Prostate gland (tissue), 2 donors: ENCODE data around the gene DLL1.

ENCODE experiments used
- POLR2A ChIP-seq: fragments of 450-650 bp; IDR thresholded peaks from one replicate; pipeline ENCODE4 v1.6.1; 2016; ENCODE audit warnings: antibody characterized with exemption, mild to moderate bottlenecking
- TF ChIP-seq, protein P1 (sequence below), 4 experiments: fragments of 200-600 bp in 2 of 4; fragments of 450-650 bp in 2 of 4; sonication (generic) in 2 of 4; IDR thresholded peaks; 1 replicate in 3 of 4; 2 replicates in 1 of 4; pipeline ENCODE4 v1.5.1; 2016 to 2019; ENCODE audit warnings: antibody characterized with exemption in 4 of 4, mild to moderate bottlenecking in 2 of 4, moderate library complexity in 2 of 4

DNA sequence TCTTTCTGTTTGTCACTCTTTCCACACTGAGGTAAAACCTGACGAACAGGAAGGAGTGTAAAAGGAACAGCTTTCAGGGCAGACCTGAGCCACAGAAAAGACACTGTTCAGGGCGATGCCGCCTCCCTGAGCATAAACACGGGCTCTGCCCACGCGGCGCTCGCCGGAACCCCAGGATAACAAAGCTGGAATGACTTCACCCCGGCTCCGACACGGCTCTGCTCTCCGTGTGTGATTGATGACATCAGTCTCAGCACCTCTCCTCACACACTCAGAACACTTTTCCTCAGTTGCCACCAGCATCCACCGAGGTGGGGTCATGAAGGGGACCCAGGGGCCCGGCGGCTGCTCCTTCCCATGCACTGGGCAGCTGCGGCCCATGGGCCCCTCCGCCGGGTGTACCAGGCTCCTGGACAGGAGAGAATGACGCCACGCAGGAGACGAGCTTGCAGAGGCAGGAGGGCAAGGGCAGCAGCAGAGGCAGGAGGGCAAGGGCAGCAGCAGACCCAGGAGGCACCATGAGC lies 43.6 kb downstream of the DLL1 start:
- TF ChIP-seq, protein P1, sequence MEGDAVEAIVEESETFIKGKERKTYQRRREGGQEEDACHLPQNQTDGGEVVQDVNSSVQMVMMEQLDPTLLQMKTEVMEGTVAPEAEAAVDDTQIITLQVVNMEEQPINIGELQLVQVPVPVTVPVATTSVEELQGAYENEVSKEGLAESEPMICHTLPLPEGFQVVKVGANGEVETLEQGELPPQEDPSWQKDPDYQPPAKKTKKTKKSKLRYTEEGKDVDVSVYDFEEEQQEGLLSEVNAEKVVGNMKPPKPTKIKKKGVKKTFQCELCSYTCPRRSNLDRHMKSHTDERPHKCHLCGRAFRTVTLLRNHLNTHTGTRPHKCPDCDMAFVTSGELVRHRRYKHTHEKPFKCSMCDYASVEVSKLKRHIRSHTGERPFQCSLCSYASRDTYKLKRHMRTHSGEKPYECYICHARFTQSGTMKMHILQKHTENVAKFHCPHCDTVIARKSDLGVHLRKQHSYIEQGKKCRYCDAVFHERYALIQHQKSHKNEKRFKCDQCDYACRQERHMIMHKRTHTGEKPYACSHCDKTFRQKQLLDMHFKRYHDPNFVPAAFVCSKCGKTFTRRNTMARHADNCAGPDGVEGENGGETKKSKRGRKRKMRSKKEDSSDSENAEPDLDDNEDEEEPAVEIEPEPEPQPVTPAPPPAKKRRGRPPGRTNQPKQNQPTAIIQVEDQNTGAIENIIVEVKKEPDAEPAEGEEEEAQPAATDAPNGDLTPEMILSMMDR (IDR thresholded peaks at IDR 0.05): peak in 3 of 4 experiments; percentile 30 to 55 (median 48)
- no peak for TF ChIP-seq POLR2A
